HepG2 (cell line): ENCODE measurements around the gene TPRKB. TPM values are rescaled to one million over a fixed set of nuclear protein-coding genes. Genes with fewer than 3 reads are reported as not detected.
A peak's percentile ranks its signal among the peaks of the same experiment; 100 is the strongest.

Source experiments
- AFF4 ChIP-seq: sonication (generic); formaldehyde crosslinking; IDR thresholded peaks from 2 replicates; pipeline ENCODE4 v1.4.0; 2020; ENCODE audit warnings: missing genetic modification reagents
- ATF2 ChIP-seq: sonication (generic); formaldehyde crosslinking; IDR thresholded peaks from 2 replicates; pipeline ENCODE4 v1.4.0; 2020; ENCODE audit warnings: missing genetic modification reagents
- BRCA1 ChIP-seq: sonication (generic); formaldehyde crosslinking; IDR thresholded peaks from 2 replicates; pipeline ENCODE4 v1.4.0; 2020; ENCODE audit warnings: missing genetic modification reagents
- CCAR2 ChIP-seq: fragments of 200-400 bp; formaldehyde crosslinking; optimal IDR thresholded peaks from 2 replicates; pipeline ENCODE3; 2018; ENCODE audit warnings: low read depth, mild to moderate bottlenecking, low read length, moderate library complexity
- FIP1L1 ChIP-seq: fragments of 200-400 bp; formaldehyde crosslinking; IDR thresholded peaks from 2 replicates; pipeline ENCODE4 v1.6.1; 2018; ENCODE audit warnings: low read depth, mild to moderate bottlenecking, low read length, moderate library complexity, borderline replicate concordance; ENCODE audit not compliant: insufficient read depth
- HOXA7 ChIP-seq: sonication (generic); formaldehyde crosslinking; IDR thresholded peaks from 2 replicates; pipeline ENCODE4 v1.8.1; 2022; ENCODE audit warnings: mild to moderate bottlenecking, missing genetic modification reagents, moderate library complexity
- KAT2B ChIP-seq: fragments of 150-350 bp; IDR thresholded peaks from 2 replicates; pipeline ENCODE4 v1.6.1; 2014; ENCODE audit warnings: low read depth, low read length, borderline replicate concordance
- MEIS1 ChIP-seq: sonication (generic); formaldehyde crosslinking; IDR thresholded peaks from 2 replicates; pipeline ENCODE4 v1.9.0; 2021; ENCODE audit warnings: mild to moderate bottlenecking, missing genetic modification reagents, moderate library complexity, borderline replicate concordance
- SRSF1 ChIP-seq: fragments of 200-400 bp; formaldehyde crosslinking; optimal IDR thresholded peaks from 2 replicates; pipeline ENCODE3; 2017; ENCODE audit warnings: mild to moderate bottlenecking, low read depth, low read length, moderate library complexity
- ZBTB7B ChIP-seq: sonication (generic); formaldehyde crosslinking; IDR thresholded peaks from 2 replicates; pipeline ENCODE4 v1.4.0; 2020; ENCODE audit warnings: missing genetic modification reagents
- ZFP36L2 ChIP-seq: sonication (generic); formaldehyde crosslinking; IDR thresholded peaks from 2 replicates; pipeline ENCODE4 v1.4.0; 2020; ENCODE audit warnings: missing genetic modification reagents
- ZFX ChIP-seq: sonication (generic); formaldehyde crosslinking; IDR thresholded peaks from 2 replicates; pipeline ENCODE4 v1.4.0; 2020; ENCODE audit warnings: mild to moderate bottlenecking, low read depth, missing genetic modification reagents, moderate library complexity
- ZMAT3 ChIP-seq: sonication (generic); formaldehyde crosslinking; conservative IDR thresholded peaks from 2 replicates; pipeline ENCODE4 v1.7.0; 2021; ENCODE audit warnings: missing genetic modification reagents
- ZMYM4 ChIP-seq: sonication (generic); formaldehyde crosslinking; IDR thresholded peaks from 2 replicates; pipeline ENCODE4 v1.8.1; 2023; ENCODE audit warnings: mild to moderate bottlenecking, missing genetic modification reagents
- ZNF260 ChIP-seq: sonication (generic); formaldehyde crosslinking; IDR thresholded peaks from 2 replicates; pipeline ENCODE4 v1.4.0; 2020; ENCODE audit warnings: missing genetic modification reagents, low read depth, mild to moderate bottlenecking, borderline replicate concordance
- ZNF446 ChIP-seq: sonication (generic); formaldehyde crosslinking; IDR thresholded peaks from 2 replicates; pipeline ENCODE4 v1.5.0; 2020; ENCODE audit warnings: mild to moderate bottlenecking, missing genetic modification reagents
- ZNF580 ChIP-seq: IDR thresholded peaks from 2 replicates; pipeline ENCODE4 v1.6.1; 2016; ENCODE audit warnings: low read depth, borderline replicate concordance
- ZNF597 ChIP-seq: sonication (generic); formaldehyde crosslinking; IDR thresholded peaks from 2 replicates; pipeline ENCODE4 v1.5.0; 2020; ENCODE audit warnings: missing genetic modification reagents
- ZNF710 ChIP-seq: sonication (generic); formaldehyde crosslinking; IDR thresholded peaks from 2 replicates; pipeline ENCODE4 v1.5.0; 2020; ENCODE audit warnings: mild to moderate bottlenecking, missing genetic modification reagents, borderline replicate concordance
- ZNF883 ChIP-seq: sonication (generic); formaldehyde crosslinking; IDR thresholded peaks from 2 replicates; pipeline ENCODE4 v1.5.1; 2020; ENCODE audit warnings: mild to moderate bottlenecking, missing genetic modification reagents; ENCODE audit errors: not compliant biosample characterization
- polyA plus RNA-seq, 8 experiments: library from polyadenylated mRNA; depleted of rRNA in 3 of 8; stranded (reverse) in 7 of 8; unstranded in 1 of 8; fragments of >200 nt; fragmentation: Illumina TruSeq in 4 of 8; extraction: Trizol in 4 of 8; gene quantifications; 2 replicates each; pipeline versions ENCODE4 v1.2.1 to v1.2.3, GENCODE V29; 2011 to 2016; ENCODE audit warnings: low read depth in 4 of 8, missing spikeins in 1 of 8, mixed read lengths in 1 of 8; ENCODE audit not compliant: insufficient read depth in 1 of 8
- total RNA-seq, 5 experiments: library from RNA; depleted of rRNA; stranded (reverse); fragments of >200 nt; fragmentation: Illumina TruSeq; extraction: Trizol; gene quantifications; 2 replicates each; pipeline ENCODE4 v1.2.3, GENCODE V29; 2016; ENCODE audit warnings: low read depth in 1 of 5

Gene TPRKB
- total and polyA plus RNA-seq, 2 of the 13 experiments (the other 11 are each of a cell fraction or from before 2014, with no cell fraction given) = 32.0 to 58.0 TPM

- peak; percentile 77 for TF ChIP-seq ATF2 (CRISPR knock-in tag)
- peak; percentile 93; the same call in 1 of the 2 replicates for TF ChIP-seq ZNF580 (CRISPR knock-in tag)
- TF ChIP-seq ZNF710 (CRISPR knock-in tag) = no peak; the same call in 1 of the 2 replicates
- TF ChIP-seq BRCA1 (CRISPR knock-in tag) = no peak
- TF ChIP-seq FIP1L1 = no peak
- peak; percentile 31; the same call in 1 of the 2 replicates for TF ChIP-seq MEIS1 (CRISPR knock-in tag)
- no peak for TF ChIP-seq ZNF597 (CRISPR knock-in tag)
- peak; percentile 77 for TF ChIP-seq ZFX
- TF ChIP-seq ZFP36L2 (CRISPR knock-in tag) = no peak
- no peak for TF ChIP-seq ZNF260 (CRISPR knock-in tag)
- peak; percentile 75 for TF ChIP-seq ZMAT3 (CRISPR knock-in tag)
- 0 out of 2 replicates have a peak, but pooled peaks have one; percentile 17 for TF ChIP-seq ZNF446 (CRISPR knock-in tag)
- peak; percentile 94 for TF ChIP-seq ZNF883
- TF ChIP-seq AFF4 (CRISPR knock-in tag) = no peak
- peak; percentile 98 for TF ChIP-seq ZMYM4 (CRISPR knock-in tag)
- TF ChIP-seq SRSF1 = no peak
- no peak; the same call in 1 of the 2 replicates for TF ChIP-seq KAT2B
- no peak for TF ChIP-seq CCAR2
- no peak for TF ChIP-seq HOXA7 (CRISPR knock-in tag)
- TF ChIP-seq ZBTB7B = no peak; the same call in 1 of the 2 replicates
Measured at GRCh38 chr2:73779467-73780236, 42.5 kb upstream of the TPRKB start, which contains the start of gene DUSP11 (continued).
